ENCODE results near the gene ITGA2. TPM values are rescaled to one million over a fixed set of nuclear protein-coding genes. Genes with fewer than 3 reads are reported as not detected.

The ITGA2 gene
- total RNA-seq, 1 donor from 2014 or later = 35.0 TPM

DNA sequence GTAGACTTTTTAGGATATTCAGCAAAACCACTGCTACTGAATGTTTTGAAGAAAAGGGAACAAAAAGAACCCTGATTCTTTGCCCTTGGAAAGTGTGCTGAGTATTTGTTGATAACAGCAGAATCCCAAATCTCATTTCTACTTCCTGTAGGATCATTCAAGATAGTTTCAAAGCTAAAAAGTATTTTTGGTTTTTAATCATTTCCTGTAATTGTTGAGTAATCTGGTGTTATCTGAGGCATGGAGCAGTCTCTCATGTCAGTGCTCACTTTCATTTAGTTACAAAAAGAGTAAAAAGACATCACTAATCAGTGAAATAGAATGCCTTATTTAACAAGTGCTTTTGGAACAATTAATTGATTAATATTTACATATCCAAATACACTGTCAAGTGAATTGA is 56.1 kb downstream of the ITGA2 start:
- FAIRE-seq (no peak), DNase-seq (ENCODE audit: low read depth) (no peak)
- Histone ChIP-seq H3K4me3 (ENCODE audit: low read depth, low read length) (no peak overlapping the region), H3K27me3 (ENCODE audit: control insufficient read depth, insufficient read depth, low read length) (no peaks in the 10 kb centered on the region), H3K36me3 (ENCODE audit: control insufficient read depth, insufficient read depth, low read length) (peaks cover 5% of the 10 kb centered on the region)
- TF ChIP-seq, protein P1, sequence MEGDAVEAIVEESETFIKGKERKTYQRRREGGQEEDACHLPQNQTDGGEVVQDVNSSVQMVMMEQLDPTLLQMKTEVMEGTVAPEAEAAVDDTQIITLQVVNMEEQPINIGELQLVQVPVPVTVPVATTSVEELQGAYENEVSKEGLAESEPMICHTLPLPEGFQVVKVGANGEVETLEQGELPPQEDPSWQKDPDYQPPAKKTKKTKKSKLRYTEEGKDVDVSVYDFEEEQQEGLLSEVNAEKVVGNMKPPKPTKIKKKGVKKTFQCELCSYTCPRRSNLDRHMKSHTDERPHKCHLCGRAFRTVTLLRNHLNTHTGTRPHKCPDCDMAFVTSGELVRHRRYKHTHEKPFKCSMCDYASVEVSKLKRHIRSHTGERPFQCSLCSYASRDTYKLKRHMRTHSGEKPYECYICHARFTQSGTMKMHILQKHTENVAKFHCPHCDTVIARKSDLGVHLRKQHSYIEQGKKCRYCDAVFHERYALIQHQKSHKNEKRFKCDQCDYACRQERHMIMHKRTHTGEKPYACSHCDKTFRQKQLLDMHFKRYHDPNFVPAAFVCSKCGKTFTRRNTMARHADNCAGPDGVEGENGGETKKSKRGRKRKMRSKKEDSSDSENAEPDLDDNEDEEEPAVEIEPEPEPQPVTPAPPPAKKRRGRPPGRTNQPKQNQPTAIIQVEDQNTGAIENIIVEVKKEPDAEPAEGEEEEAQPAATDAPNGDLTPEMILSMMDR (IDR thresholded peaks at IDR 0.05; ENCODE audit: insufficient read depth, low read length, severe bottlenecking) = no peak

DNA sequence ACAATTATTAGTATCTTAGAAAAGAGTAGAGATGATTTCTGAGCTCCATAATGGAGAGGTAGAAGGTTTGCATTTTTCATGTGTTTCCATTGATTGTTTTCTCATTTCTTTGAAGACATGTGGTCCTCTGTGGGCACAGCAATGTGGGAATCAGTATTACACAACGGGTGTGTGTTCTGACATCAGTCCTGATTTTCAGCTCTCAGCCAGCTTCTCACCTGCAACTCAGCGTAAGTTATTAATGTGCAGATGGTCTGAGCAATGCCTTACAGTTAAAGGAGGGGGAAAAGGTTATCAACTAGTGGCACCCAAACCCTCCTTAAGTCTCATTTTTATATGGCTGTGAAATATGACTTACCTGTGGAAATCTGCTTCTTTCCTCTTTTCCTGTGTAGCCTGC is 59.1 kb downstream of the ITGA2 start:
- Histone ChIP-seq H3K4me3 (ENCODE audit: low read depth, low read length) (no peak overlapping the region), H3K27me3 (ENCODE audit: control insufficient read depth, insufficient read depth, low read length) (no peaks in the 10 kb centered on the region), H3K36me3 (ENCODE audit: control insufficient read depth, insufficient read depth, low read length) (peaks cover 9% of the 10 kb centered on the region)
- TF ChIP-seq, protein P1 (IDR thresholded peaks at IDR 0.05; ENCODE audit: insufficient read depth, low read length, severe bottlenecking) = no peak
- FAIRE-seq (no peak), DNase-seq (ENCODE audit: low read depth) (no peak)

DNA sequence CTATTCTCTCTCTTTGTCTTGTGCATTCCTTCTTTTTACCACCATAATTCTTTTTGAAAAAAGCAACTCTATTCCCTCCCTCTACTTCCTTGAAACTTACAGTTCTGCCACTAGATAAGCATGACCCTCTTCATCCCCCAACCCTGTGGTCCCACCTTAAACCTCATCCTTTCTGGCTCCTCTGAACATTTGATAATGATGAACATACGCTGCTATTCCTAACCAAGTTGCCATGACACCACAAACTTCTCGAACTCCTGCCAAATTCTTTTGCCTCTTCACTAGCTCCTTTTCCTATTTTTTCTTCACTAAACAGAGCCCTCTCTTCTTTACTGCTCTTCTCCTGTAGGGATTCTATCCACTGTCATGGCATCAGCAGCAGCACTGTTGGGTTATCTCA is 63.3 kb downstream of the ITGA2 start:
- no peak for DNase-seq (ENCODE audit: low read depth)
- Histone ChIP-seq H3K36me3 (ENCODE audit: control insufficient read depth, insufficient read depth, low read length) (peaks cover 12% of the 10 kb centered on the region), H3K4me3 (ENCODE audit: low read depth, low read length) (no peak overlapping the region), H3K27me3 (ENCODE audit: control insufficient read depth, insufficient read depth, low read length) (no peaks in the 10 kb centered on the region)
- no peak for FAIRE-seq
- TF ChIP-seq, protein P1 (IDR thresholded peaks at IDR 0.05; ENCODE audit: insufficient read depth, low read length, severe bottlenecking) = no peak

DNA sequence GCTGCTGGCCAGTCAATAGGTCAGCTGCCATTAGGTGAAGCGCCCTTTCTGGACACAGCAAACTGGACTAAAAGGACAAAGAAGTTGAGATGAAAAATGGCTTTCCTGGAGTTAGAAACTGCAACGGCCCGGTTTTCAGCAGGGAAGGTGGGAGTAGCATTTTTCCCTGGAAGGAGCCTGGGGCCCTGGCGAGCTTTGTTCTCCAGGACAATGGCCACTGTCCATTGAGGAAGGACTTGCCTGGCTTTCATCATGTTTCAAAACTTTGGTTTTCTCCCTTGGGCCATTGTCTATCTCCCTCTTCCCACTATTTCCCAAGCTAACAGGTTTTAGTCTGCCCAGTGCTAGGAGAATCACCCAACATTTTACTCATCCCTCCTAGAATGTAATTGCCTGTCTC is 64.2 kb downstream of the ITGA2 start:
- no peak overlapping the region for H3K4me3 ChIP-seq (ENCODE audit: low read depth, low read length)
- DNase-seq (ENCODE audit: low read depth) (no peak), FAIRE-seq (peak; percentile 28)
- peaks cover 10% of the 10 kb centered on the region for H3K36me3 ChIP-seq (ENCODE audit: control insufficient read depth, insufficient read depth, low read length)
- H3K27me3 ChIP-seq (ENCODE audit: control insufficient read depth, insufficient read depth, low read length) = no peaks in the 10 kb centered on the region
- TF ChIP-seq, protein P1 (IDR thresholded peaks at IDR 0.05; ENCODE audit: insufficient read depth, low read length, severe bottlenecking) = no peak

DNA sequence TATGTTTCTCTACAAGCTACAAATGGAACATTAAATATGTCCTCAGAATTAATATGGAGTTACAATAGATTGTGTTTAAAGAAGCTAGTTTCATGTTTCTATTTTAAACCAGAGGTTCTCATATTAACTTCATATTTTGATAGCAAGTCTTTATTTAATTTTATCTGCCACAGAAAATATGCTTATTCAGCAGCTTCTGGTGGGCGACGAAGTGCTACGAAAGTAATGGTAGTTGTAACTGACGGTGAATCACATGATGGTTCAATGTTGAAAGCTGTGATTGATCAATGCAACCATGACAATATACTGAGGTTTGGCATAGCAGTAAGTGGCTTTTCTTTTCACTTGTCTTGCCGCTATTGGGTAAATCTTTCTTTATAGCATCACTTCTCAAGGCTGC is 66.2 kb downstream of the ITGA2 start:
- H3K27me3 ChIP-seq (ENCODE audit: control insufficient read depth, insufficient read depth, low read length) = no peaks in the 10 kb centered on the region
- peaks cover 13% of the 10 kb centered on the region for H3K36me3 ChIP-seq (ENCODE audit: control insufficient read depth, insufficient read depth, low read length)
- no peak for FAIRE-seq
- TF ChIP-seq, protein P1 (IDR thresholded peaks at IDR 0.05; ENCODE audit: insufficient read depth, low read length, severe bottlenecking) = no peak
- H3K4me3 ChIP-seq (ENCODE audit: low read depth, low read length) = no peak overlapping the region
- DNase-seq (ENCODE audit: low read depth) = no peak

DNA sequence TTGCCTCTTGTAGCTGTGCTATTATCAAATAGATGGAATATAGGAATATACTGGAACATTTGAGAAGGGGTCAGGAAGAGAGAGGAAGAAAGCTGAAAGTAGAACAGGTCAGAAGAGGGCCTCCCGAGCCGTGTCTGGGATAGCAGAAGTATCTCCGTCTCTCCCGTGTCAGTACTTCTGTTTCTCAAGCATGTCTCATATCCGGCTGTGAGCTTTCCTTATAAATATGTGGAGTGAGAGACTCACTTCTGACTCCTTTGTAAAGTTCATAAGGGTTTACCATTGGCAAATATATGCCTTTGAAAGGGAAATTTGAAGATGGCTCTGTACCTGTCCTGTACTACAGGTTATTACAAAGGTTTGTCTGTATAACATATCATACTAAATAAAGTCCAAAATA is 70.1 kb downstream of the ITGA2 start:
- DNase-seq (ENCODE audit: low read depth) = peak; percentile 58
- FAIRE-seq = no peak
- TF ChIP-seq, protein P1 (IDR thresholded peaks at IDR 0.05; ENCODE audit: insufficient read depth, low read length, severe bottlenecking) = no peak
- Histone ChIP-seq H3K36me3 (ENCODE audit: control insufficient read depth, insufficient read depth, low read length) (peaks cover 8% of the 10 kb centered on the region), H3K4me3 (ENCODE audit: low read depth, low read length) (no peak overlapping the region), H3K27me3 (ENCODE audit: control insufficient read depth, insufficient read depth, low read length) (no peaks in the 10 kb centered on the region)
